IPS DF 6.9 (cell line): ENCODE data around the gene SLC24A2.
"Not testable (repeated sequence)": the region's sequence is repeated elsewhere in the genome, so short reads cannot be mapped to it uniquely, and the experiment has no call there.

Experiments used
- DNase-seq: peaks from one replicate; pipeline ENCODE4 v3.0.0-alpha.2; 2013; ENCODE audit warnings: low read depth, low spot score
- H3K27ac ChIP-seq: one replicate; pipeline ENCODE4 v1.5.1; 2013; ENCODE audit warnings: low read length, control low read depth
- H3K27me3 ChIP-seq: 2 replicates; pipeline ENCODE4 v1.6.1; 2013; ENCODE audit warnings: mild to moderate bottlenecking, low read length; ENCODE audit not compliant: control insufficient read depth, insufficient read depth
- H3K36me3 ChIP-seq: 2 replicates; pipeline ENCODE4 v1.6.1; 2013; ENCODE audit warnings: low read length; ENCODE audit not compliant: control insufficient read depth, insufficient read depth
- H3K4me1 ChIP-seq: 2 replicates; pipeline ENCODE4 v1.6.1; 2013; ENCODE audit warnings: low read length; ENCODE audit not compliant: control insufficient read depth, insufficient read depth
- H3K4me3 ChIP-seq: 2 replicates; pipeline ENCODE4 v1.5.1; 2013; ENCODE audit warnings: mild to moderate bottlenecking, low read length
- H3K9me3 ChIP-seq: 2 replicates; pipeline ENCODE4 v1.6.1; 2013; ENCODE audit warnings: low read length, inconsistent platforms; ENCODE audit not compliant: control insufficient read depth, insufficient read depth
- WGBS: extraction: QIAGEN DNeasy Blood & Tissue Kit; methylation state at CpG from one replicate; pipeline ENCODE4 v1.1.7; 2013; ENCODE audit warnings: mixed read lengths, missing lambda C conversion rate; ENCODE audit not compliant: insufficient read length, insufficient coverage; 5-methylcytosine and 5-hydroxymethylcytosine counted together

SLC24A2 gene

DNA sequence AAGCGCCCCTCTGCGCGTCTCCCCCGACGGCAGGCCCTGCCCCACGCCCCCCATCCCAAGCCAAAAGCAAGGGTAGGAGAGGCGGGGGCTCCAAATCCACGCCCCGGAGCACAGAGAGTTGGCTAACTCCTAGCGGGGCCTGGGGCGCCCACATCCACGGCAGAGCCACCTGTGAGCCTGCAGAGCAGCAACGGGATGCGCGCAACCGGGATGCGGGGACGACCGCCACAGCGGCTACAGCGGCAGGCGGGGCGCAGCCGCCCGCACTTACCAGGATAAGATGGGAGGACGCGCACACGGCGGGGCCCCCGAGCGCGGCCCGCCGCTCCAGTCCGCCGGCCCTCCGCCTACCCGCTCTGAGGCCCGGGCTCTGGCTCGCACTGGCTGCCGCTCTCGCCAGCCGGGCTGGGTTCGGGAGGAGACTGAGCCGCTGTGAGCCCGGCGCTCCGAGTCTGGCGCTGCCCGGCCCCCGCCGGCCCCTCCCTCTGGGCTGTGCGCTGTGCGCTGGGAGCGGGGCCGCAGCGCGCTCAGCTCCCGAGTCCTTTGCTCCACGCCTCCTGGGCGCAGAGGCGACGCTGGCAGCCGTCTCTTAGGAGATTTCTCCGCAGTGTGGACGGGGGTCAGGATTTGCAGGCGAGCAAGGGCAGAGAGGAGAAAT, at the start of gene SLC24A2:
TSS of gene SLC24A2 (minus strand) at position 424 of the 658 bp plus-strand sequence.
- no CpG with 5 or more reads among the region's 67 CpGs for WGBS
- peaks cover 8% of the 10 kb centered on the region for H3K27me3 ChIP-seq
- no peak within 1 kb of the TSS for H3K27ac ChIP-seq
- H3K4me1 ChIP-seq: no peaks in the 10 kb centered on the region
- H3K36me3 ChIP-seq: no peaks in the 10 kb centered on the region; the same call in 1 of the 2 replicates
- H3K9me3 ChIP-seq: no peaks in the 10 kb centered on the region
- DNase-seq: no peak
- peak within 1 kb of the TSS; percentile 65 for H3K4me3 ChIP-seq

DNA sequence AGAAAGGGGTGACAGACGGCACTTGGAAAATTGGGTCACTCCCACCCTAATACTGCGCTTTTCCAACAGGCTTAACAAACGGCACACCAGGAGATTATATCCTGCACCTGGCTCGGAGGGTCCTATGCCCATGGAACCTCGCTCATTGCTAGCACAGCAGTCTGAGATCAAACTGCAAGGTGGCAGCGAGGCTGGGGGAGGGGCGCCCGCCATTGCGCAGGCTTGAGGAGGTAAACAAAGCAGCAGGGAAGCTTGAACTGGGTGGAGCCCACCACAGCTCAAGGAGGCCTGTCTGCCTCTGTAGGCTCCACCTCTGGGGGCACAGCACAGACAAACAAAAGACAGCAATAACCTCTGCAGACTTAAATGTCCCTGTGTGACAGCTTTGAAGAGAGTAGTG, 44.5 kb upstream of the SLC24A2 start:
- WGBS: no CpG with 5 or more reads among the region's 9 CpGs
- not testable (repeated sequence) for H3K27ac ChIP-seq, H3K4me3 ChIP-seq, H3K9me3 ChIP-seq, DNase-seq, H3K4me1 ChIP-seq, H3K36me3 ChIP-seq, H3K27me3 ChIP-seq

DNA sequence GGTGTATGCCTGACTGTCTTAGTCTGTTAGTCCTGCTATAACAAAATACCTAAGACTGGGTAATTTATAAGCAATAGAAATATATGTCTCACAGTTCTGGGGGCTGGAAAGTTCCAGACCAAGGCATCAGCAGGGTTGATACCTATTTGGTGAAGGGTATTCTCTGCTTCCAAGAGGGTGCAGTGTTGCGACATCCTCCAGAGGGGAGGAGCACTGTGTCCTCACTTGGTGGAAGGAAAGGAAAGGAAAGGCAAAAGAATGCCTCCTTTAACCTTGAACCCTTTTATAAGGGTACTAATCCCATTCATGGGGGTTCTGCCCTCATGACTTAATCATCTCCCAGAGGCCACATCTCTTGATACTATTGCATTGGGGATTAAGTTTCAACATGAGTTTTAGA, 42.0 kb upstream of the SLC24A2 start:
- Histone ChIP-seq H3K4me1 (no peaks in the 10 kb centered on the region), H3K27ac (no peak overlapping the region), H3K4me3 (no peak overlapping the region), H3K27me3 (no peaks in the 10 kb centered on the region), H3K9me3 (0 out of 2 replicates have a peak, but pooled peaks cover 1% of the 10 kb centered on the region), H3K36me3 (no peaks in the 10 kb centered on the region)
- no CpG with 5 or more reads among the region's 1 CpG for WGBS
- DNase-seq: no peak

DNA sequence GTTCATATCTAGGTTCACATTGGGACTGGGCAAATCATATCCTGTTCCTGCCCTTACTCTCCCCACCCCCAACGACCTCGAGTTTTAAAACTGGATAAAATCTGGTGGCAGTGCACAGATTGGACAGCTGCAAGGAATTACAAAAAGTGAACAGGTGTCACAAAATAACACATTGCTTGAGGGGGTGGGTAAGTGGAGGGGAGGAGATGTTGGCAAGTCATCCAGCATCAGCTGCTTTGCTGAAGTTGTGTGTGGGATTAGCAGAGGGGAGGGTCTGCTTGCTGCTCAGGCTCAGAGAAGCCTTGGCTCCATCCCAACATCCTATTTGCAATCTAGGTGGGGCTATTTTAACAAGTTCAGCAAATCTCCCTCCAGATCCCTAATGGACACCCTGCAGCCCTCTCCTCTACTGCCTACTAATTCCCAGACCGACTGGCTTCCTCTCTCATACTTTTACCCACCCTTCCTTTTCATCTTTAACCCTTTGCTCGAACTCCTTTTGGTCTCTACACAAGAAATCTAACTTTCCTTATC, 39.8 kb upstream of the SLC24A2 start:
- Histone ChIP-seq H3K9me3 (0 out of 2 replicates have a peak, but pooled peaks cover 1% of the 10 kb centered on the region), H3K27me3 (no peaks in the 10 kb centered on the region), H3K36me3 (no peaks in the 10 kb centered on the region), H3K27ac (no peak overlapping the region), H3K4me3 (no peak overlapping the region), H3K4me1 (no peaks in the 10 kb centered on the region)
- 100% methylated on average over 1 of the region's 4 CpGs for WGBS
- DNase-seq: no peak

DNA sequence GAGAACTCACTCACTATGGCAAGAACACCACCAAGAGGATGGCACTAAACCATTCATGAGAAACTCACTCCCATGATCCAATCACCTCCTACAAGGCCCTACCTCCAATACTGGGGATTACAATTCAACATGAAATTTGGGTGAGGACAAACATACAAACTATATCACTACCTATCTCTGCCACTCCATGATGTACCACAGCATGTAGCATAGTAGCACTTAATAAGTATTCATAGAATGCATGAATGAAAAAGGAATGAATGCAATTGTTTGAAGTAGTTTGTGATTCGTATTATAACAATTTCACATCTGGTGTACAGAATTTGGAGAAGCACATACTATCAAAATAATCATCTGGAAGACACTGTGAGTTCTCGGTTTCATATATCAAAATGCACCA, 27.9 kb upstream of the SLC24A2 start:
- H3K27ac ChIP-seq: no peak overlapping the region
- no peaks in the 10 kb centered on the region for H3K9me3 ChIP-seq
- no peak for DNase-seq
- WGBS: no CpG with 5 or more reads among the region's 2 CpGs
- H3K27me3 ChIP-seq: no peaks in the 10 kb centered on the region
- H3K4me3 ChIP-seq: no peak overlapping the region
- no peaks in the 10 kb centered on the region for H3K4me1 ChIP-seq
- no peaks in the 10 kb centered on the region for H3K36me3 ChIP-seq

DNA sequence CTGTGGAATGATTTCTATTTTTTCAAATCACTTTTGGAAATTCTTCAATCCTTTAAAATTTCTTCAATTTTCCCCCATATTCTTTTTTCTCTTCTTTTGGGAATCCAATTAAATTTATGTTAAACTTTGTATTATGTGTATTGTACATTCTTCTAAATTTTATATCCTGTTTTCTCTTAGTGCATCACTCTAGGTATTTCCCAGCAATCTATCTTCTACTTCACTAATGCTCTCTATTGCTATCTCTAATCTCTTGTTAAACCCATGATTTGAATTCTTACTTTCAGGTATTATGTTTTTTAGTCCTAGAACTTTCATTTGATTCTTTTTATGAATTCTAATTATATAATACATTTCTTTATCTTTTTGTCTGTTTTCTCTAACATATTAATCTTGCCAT, 23.4 kb upstream of the SLC24A2 start:
- no peak for DNase-seq

DNA sequence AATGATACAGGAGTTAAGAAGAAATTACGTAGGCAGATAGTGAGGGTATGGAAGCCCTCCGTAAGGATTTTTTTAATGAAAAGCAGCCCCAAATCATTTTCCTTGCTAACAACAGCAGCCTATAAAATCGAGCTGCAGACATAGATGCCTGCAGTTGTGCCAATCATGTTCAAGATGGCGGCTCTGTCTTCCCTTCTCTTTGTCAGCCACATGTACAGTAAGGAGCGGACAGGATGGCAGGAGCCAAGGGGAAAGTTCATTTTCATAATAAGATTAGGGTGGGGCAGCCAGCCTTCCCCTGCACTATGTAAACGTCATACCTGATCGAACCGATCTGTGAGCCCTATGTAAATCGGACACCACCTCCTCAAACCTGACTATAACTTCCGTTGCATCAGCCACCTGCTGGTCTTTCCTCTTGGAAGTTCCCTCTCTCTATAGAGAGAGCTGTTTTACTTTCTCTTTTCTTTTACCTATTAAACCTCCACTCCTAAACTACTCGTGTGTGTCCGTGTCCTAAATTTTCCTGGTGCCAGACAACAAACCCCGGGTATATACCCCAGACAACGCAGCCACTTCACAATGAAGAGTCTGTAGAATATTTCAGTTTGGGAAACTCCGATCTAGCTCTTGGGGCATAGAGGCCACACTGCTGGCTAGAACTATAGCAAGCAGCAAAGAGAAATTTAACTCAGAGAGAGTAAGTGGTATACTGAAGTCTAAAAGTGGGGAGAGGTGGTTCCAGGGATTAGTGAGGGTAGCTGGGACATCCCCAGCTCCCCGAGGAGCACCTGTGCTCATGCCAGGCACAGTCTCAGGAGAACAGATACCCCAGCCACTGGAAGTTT, 20.8 kb upstream of the SLC24A2 start:
- no peak overlapping the region for H3K27ac ChIP-seq
- H3K27me3 ChIP-seq: no peaks in the 10 kb centered on the region
- H3K9me3 ChIP-seq: no peaks in the 10 kb centered on the region
- no peaks in the 10 kb centered on the region for H3K4me1 ChIP-seq
- no peak for DNase-seq
- WGBS: no CpG with 5 or more reads among the region's 16 CpGs
- H3K36me3 ChIP-seq: no peaks in the 10 kb centered on the region
- H3K4me3 ChIP-seq: no peak overlapping the region

More for the DNA sequence above, 23.4 kb upstream of the SLC24A2 start:
- Histone ChIP-seq H3K9me3 (no peaks in the 10 kb centered on the region), H3K27me3 (no peaks in the 10 kb centered on the region), H3K4me3 (no peak overlapping the region), H3K36me3 (no peaks in the 10 kb centered on the region), H3K4me1 (no peaks in the 10 kb centered on the region), H3K27ac (no peak overlapping the region)

DNA sequence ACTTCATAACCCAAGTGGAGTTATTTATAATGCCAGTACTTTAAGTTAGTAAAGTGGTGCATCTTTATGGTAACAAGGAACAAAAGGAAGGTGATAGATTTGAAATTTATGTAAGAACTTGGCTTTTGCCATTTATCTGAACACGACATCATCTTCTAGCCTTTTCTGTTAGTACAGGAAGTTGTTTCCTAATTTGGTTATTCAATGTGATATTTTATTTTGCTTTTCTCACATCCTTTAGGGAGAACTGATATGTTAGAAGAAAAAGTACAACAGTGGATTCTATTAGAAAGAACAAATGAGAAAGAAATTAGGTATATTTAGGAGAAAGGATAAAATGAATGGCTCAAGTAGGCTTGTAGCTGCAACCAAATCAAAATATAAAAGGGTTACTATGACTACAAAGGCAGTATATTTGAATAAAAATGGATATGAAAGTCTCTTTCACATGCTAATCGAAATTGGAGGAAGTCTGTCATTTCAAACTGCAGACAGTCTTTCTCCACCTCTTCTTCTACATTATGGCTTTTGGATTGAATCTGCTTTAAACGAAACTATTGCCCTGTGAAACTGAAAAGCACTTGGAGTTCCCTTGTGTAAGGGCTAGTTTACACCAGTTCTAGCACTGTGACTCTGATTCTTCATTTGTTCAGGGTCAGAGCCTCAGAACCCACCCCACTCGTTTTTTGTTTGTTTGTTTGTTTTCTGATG, 18.5 kb upstream of the SLC24A2 start:
- Histone ChIP-seq H3K4me3 (no peak overlapping the region), H3K9me3 (no peaks in the 10 kb centered on the region), H3K27ac (peak overlapping the region; percentile 16), H3K4me1 (no peaks in the 10 kb centered on the region), H3K36me3 (no peaks in the 10 kb centered on the region), H3K27me3 (no peaks in the 10 kb centered on the region)
- DNase-seq: no peak
- whole genome bisulfite sequencing: no CpG with 5 or more reads among the region's 4 CpGs

DNA sequence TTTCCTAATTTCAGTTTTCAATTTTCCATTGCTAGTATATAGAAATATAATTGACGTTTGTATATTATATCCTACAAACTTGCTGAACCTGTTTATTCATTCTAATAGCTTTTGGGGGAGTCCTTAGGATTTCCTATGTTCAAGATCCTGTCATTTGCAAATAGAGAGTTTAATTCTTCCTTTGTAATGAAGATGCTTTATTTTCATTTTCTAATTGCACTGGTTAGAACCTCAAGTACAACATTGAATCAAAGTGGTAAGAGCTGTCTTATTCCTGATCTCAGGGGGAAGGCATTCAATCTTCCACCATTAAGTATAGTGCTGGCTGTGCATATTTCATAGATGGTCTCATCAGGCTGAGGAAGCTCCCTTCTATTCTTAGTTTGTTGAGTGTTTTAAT, 15.6 kb upstream of the SLC24A2 start:
- Histone ChIP-seq H3K27ac (no peak overlapping the region), H3K36me3 (no peaks in the 10 kb centered on the region), H3K9me3 (no peaks in the 10 kb centered on the region), H3K4me3 (no peak overlapping the region), H3K4me1 (peaks cover under 1% of the 10 kb centered on the region; the same call in 1 of the 2 replicates), H3K27me3 (no peaks in the 10 kb centered on the region)
- no CpG with 5 or more reads among the region's 1 CpG for WGBS
- DNase-seq: no peak

DNA sequence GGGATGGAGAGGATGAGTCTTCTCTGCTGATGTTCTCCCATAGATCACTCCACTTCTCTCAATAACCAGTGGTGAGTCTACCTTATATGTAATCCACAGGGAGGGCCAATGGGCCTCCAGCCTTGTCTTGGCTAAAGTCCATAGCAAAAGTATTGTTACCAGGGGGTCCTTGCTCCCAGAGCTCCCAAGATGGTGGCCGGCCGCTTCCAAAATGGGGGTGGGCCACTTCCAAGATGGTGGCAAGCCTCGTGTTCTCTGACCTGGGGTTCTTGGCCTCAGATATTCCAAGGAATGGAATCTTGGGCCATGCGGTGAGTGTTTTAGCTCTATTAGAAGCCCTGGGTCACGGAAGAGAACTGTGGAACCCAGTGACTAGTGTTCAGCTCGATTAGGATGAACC, 12.0 kb upstream of the SLC24A2 start:
- Histone ChIP-seq H3K4me1 (peaks cover 3% of the 10 kb centered on the region; the same call in 1 of the 2 replicates), H3K36me3 (no peaks in the 10 kb centered on the region), H3K27ac (no peak overlapping the region), H3K27me3 (no peaks in the 10 kb centered on the region), H3K4me3 (no peak overlapping the region), H3K9me3 (no peaks in the 10 kb centered on the region)
- no peak for DNase-seq
- no CpG with 5 or more reads among the region's 6 CpGs for WGBS
